ENCODE measurements around the gene TMTC4.
"Not testable (repeated sequence)": the region's sequence is repeated elsewhere in the genome, so short reads cannot be mapped to it uniquely, and the experiment has no call there.

TMTC4 gene

GRCh38 chr13:100627120-100627519 is 47.5 kb downstream of the TMTC4 start:
- no peak for DNase-seq (ENCODE audit: low read depth in 3 of 3)

DNA sequence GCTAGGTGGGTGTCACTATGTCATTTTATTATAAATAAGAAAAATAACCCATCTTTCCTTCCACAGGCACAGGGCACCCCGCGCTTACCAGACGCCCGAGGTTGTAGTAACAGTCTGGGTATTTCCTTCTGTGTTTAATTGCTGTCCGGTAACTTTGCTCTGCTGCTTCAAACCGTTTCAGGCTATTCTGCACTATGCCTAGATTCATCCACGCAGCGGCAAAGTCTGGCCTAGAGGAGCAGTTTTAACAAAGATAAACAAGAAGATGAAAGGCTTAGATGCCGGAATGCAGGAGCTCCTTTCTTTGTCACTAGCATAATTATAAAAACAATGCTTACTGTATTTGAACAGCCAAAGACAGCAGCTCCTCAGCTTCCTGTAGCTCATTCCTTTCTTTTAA is 49.1 kb downstream of the TMTC4 start:
- DNase-seq (ENCODE audit: low read depth in 3 of 3): no peak

DNA sequence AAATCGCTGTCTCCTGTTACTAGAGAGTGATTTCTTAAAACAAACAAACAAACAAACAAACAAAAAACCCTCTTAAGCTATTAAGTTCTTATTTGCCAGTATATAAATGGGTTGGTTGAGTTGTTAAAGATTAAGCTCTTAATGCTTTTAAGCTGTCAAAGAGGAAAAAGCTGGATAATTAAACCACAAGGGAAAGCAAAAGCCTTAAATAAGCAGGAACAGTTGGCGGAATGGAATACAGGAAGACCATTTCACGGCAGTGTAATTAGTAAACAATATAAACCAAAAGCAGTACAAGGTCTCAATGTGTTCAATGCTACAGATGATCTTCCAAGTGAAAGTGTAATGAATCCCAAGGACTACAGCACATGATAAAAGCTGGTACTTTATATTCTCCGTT is 53.8 kb downstream of the TMTC4 start:
- no peak for DNase-seq (ENCODE audit: low read depth in 3 of 3)

DNA sequence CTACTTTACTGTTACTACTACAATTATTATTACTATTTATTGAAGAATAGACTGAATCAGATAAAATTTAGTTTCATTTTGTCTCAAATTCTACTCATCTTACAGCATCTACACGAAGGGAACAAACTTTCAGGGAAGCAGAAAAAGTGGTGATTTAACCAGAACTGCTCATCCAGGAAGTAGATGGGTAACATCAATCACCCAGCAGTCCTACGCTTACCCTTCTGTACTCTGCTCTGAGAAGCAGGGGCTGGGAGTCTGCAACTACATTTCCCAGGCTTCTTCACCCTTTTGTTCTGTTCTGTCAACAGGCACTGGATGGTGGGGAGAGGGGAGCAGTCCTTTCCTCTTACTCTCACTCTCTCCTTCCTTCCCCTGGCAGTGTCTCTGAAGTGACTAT is 54.7 kb downstream of the TMTC4 start:
- no peak for DNase-seq (ENCODE audit: low read depth in 3 of 3)

- not testable (repeated sequence) for DNase-seq (ENCODE audit: low read depth in 3 of 3)
Measured at GRCh38 chr13:100618897-100619296, 55.7 kb downstream of the TMTC4 start.

DNA sequence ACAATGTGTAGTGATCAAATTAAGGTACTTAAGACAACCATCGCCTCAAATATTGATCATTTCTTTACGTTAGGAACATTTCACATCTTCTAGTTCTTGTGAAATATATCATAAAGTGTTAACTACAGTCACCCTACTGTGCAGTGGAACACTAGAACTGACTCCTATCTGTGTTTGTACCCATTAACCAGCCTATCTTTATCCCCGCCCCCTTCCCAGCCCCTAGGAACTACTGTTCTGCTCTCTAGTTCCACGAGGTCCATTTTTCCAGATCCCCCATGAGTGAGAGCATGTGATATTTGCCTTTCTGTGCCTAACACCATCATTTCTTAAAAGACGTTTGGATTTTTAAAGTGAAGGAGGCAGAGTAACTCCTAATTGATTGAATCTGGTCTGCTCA is 61.6 kb downstream of the TMTC4 start:
- DNase-seq (ENCODE audit: low read depth in 3 of 3): no peak

- no peak for DNase-seq (ENCODE audit: low read depth in 3 of 3)
Measured at GRCh38 chr13:100611678-100612492, 62.7 kb downstream of the TMTC4 start.

GRCh38 chr13:100610391-100611347 is 63.9 kb downstream of the TMTC4 start:
- DNase-seq (ENCODE audit: low read depth in 3 of 3): no peak

GRCh38 chr13:100608906-100609305 is 65.7 kb downstream of the TMTC4 start:
- DNase-seq (ENCODE audit: low read depth in 3 of 3): no peak

GRCh38 chr13:100608489-100608888 is 66.1 kb downstream of the TMTC4 start:
- no peak for DNase-seq (ENCODE audit: low read depth in 3 of 3)

DNA sequence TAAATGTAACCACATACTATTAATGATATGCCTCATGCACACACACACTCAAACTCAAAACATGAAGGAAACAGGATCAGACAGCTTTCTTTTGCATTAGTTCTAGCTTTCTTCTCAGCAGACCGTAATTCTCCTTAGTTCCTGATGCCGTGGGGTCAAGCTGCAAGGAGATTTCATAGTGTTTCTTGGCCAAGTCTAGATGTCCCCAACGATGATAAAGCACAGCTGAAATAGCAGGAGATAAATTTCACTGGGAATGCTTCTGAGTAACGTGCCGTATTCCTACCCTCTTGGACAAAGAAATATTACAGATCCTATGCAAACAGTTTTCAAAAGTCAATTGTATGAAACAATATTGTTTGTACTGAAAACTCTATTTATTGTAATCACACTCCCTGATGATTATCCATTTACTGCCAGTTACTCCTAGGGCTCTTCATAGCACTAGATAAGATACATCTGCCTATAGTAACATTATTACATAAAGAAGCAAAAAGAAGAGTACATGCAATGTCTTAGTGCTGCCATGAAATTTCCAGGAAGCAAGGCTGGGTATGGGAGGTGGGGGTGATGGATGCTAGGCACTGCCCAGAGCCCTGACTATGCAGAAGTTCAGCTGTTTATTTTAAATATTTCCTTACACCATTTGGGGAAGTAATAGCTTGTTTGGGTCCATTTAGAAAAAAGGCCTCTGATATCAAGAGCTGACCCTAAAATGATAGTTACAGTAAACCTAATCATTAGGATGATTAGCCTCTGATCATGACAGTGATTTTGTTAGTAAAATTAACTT is 69.5 kb downstream of the TMTC4 start:
- DNase-seq (ENCODE audit: low read depth in 3 of 3): no peak

DNA sequence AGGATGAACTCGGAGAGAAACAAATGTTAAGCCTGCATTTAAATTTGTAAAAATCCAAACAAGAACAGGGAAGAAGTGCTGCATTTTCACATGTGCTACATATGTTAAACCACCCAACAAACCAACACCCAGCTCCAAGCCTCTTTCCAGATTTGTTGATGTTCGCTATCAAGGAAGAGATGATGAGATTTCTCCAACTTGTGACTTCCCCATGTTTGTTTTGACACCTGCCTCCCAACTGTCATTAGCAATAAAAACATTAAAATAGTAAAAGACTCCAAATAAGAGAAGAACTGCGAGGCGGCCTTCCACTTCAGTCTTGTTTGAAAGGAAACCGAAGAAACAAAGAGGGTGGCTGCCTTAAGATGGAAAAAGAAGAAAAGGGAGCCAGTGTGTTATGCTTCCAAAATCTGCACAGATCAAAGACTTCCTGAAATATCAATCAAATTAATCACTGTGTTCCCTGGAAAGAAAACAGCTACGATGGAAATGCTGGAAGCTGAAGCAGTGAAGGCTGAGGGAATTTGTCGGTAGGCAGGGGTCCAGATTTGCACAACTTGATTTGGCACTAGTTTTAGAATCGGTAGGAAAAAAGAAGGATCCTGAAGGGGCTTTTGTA is 72.0 kb downstream of the TMTC4 start:
- DNase-seq (ENCODE audit: low read depth in 3 of 3): no peak

DNA sequence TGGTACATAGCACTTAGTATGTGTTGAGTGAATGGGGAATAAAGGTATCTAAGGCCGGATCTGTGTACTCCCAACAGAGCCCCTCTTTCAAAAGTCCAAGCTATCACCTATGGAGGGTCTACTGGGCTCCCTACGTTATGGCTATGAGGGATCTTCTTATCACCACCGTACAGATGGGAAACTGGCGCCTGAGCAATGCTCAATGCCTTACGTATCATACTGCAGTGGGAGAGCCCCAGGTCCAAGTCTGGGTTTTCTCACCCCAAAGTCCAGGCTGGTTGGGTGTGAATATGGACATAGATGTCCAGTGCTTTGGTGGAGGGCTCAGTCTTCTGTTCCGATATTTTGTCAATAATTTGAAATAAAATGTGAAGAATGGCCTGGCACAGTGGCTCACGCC is 72.9 kb downstream of the TMTC4 start:
- no peak for DNase-seq (ENCODE audit: low read depth in 3 of 3)

GRCh38 chr13:100600915-100601314 is 73.7 kb downstream of the TMTC4 start:
- no peak for DNase-seq (ENCODE audit: low read depth in 3 of 3)

DNA sequence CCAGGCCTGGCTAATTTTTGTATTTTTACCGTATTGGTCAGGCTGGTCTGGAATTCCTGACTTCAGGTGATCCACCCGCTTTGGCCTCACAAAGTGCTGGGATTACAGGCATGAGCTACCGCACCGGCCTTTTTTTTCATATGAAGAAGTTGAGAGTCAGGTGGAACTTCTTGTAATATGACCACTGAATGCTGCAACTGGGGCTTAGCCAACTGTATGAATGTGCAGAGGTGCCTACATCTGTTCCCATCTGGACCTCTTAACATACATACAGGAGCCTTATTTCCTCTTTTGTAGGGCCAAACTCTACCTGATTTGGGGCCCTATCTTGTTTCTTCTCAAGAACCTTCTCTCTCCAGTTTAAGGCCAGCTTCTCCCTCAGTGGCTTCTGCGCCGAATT is 74.1 kb downstream of the TMTC4 start:
- no peak for DNase-seq (ENCODE audit: low read depth in 3 of 3)

- no peak for DNase-seq (ENCODE audit: low read depth in 3 of 3)
Measured at GRCh38 chr13:100597253-100597652, 77.3 kb downstream of the TMTC4 start.

- no peak for DNase-seq (ENCODE audit: low read depth in 3 of 3)
Measured at GRCh38 chr13:100596516-100596915, 78.1 kb downstream of the TMTC4 start.

DNA sequence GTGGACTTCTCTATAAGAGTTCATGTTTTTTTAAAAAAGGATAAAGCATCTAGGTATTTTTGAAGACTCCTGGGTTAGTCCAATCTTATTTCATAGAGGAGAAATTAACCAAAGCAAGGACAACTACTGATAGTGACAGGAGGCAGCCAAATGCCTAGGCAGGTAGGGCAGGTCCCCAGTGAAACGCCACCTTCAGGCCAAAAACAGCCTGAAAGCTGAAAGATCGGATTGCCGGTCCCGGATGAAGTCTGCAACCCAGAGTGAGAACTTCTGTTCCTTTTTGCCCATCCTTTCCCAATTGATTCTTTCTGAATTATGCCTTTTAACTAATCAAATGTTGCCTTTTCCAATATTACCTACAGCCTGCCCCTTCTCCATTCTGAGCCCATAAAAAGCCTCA is 79.9 kb downstream of the TMTC4 start:
- DNase-seq (ENCODE audit: low read depth in 3 of 3): no peak

- no peak for DNase-seq (ENCODE audit: low read depth in 3 of 3)
Measured at GRCh38 chr13:100594255-100594654, 80.3 kb downstream of the TMTC4 start.

DNA sequence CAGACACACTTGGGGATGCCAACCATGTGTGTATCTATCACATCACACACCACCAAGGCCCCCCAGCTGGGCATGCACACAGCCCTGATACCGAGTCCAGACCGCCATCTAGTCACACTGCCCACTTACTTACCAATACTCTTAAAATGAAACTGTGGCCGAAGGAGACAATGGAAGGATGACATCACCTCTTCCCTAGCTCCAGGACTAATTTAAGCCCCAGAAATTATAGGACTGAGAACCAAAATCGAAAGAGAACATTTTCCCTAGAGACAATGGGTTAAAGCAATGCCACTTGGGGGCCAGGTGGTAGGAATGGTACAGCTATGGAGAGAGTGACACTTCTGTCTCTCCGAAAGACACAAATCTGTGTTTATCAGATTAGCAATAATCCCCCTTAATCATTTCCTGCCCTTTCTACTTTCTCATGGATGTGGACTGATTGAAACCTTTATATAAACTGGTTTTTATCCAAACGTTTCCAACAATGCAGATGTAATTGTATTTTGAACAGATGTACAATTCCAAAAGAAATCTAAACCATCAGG is 85.3 kb downstream of the TMTC4 start:
- no peak for DNase-seq (ENCODE audit: low read depth in 3 of 3)
